Stimulated activated CD4-positive, alpha-beta T cell treated with anti-CD3 and anti-CD28 coated beads, Interleukin-15, amount 100 ng/mL, for 24 hours (primary cell): ENCODE results near the gene ACACB.

Experiments used
- DNase-seq: peaks from one replicate; pipeline ENCODE4 v3.0.0-alpha.2; 2020

ACACB gene

GRCh38 chr12:109110988-109111495, 5.3 kb upstream of the ACACB start:
- DNase-seq: peak; percentile 72

DNA sequence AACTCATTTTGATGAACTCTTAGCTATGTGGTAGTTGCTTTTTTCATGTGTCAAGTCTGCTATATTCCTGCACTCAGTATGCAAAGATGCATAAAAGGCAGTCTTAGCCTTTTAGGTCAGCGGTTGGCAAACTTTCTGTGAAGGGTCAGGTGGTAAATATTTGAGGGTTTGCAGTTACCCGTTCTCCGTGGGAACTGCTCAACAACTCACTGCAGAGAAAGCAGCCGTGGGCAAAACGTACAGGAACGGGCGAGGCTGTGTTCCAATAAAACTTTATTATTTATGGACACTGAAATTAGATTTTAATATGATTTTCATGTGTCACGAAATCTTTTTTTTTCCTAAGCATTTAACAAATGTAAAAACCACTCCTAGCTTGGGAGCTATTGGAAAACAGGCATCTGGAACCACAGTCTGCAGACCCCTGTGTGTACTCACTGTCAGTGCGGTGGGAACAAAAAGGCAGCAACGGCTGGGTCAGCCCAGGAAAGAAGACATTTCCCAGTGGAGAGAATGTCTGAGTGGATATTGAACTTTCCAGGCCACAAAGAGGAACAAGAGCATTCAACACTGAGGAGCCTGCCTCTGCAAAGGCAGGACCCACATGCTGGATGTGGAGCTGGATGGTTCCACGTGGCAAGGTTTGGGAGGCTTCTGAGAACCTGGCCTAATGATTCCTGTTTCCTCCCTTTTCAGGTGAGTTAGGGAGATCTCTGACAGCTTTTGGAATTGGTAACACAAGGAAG, 3.5 kb upstream of the ACACB start:
- no peak for DNase-seq

DNA sequence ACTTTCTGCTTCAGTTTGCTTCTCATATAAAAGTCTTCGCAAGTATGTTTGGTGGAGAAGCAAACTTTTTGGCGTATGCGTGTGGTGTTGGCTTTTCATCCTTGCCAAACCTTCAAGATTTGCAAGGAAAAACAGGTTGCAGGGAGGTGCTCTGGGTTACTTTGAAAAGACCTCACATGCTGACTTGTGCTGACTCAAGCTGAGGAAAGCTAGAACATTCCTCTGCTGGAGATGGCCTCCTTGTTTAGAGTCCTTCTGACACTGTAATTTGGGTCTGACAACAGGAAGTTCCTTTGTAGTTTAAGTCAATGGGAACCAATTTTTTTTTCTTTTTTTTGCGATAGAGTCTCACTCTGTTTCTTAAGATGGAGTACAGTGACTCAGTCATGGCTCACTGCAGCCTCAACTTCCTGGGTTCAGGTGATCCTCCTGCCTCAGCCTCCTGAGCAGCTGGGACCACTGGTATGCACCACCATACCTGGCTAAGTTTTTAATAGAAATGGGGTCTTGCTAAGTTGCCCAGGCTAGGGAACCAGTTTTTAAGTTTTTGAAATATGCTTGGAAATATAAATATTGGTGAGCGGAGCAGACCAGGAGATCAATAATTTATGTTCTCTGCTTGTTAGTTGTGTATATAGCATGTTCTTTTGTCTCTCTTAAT, 2.6 kb upstream of the ACACB start:
- no peak for DNase-seq

- DNase-seq: no peak
These were observed 1.7 kb upstream of the ACACB start for GRCh38 chr12:109114644-109115043.

DNA sequence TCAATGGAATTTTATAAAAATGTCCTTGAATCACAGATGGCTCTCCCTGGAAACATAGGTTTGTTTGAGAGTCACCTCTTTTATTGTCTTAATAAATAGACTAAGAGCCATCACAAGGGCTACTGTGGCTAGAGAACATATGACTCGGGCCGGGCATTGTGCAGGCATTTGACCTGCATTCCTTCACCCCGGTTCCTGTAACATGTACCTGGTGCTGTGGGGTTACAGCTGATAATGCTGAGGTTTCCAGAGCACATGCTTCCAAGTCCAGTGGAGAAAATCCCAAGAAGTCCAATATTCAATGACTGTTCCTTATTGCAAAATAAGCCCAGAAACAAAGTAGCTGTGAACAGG, 1.0 kb upstream of the ACACB start:
- DNase-seq: no peak

DNA sequence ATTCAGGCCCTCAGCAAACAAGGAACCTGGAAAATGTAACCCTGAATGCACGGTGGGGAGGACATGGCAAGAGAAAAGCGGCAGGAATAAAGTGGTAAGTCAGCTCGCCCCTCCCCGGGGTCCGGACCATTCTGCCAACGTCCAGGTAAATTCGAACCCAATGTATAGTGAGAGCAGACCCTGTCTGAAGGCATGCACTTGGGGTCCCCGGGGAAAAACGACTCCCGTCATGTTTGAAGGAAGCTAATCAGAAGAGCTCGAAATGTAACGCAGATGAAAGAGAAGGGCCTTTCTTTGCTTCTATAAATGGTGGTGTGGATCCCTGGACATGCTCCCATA, 193 bp downstream of the ACACB start:
- DNase-seq: no peak

- no peak for DNase-seq
These were observed 3.7 kb downstream of the ACACB start for GRCh38 chr12:109120095-109120494.

DNA sequence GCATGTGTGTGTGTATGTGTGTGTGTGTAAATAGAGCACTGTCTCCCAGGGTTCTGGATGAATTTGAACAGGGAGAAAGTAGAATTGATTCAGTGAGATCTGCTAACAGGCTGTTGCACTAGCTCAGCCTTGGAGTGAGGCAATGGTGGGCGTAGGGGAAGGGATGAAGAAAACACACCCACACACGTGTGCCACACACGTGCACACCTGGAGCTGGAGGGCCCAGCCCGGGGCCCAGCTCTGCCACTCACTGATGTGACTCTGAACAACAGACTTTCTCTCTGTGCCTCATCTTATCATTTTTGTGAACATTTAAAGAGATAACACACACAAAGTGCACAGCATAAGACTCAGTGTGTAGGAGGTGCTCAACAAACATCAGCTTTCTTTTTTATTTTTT, 4.2 kb downstream of the ACACB start:
- no peak for DNase-seq

DNA sequence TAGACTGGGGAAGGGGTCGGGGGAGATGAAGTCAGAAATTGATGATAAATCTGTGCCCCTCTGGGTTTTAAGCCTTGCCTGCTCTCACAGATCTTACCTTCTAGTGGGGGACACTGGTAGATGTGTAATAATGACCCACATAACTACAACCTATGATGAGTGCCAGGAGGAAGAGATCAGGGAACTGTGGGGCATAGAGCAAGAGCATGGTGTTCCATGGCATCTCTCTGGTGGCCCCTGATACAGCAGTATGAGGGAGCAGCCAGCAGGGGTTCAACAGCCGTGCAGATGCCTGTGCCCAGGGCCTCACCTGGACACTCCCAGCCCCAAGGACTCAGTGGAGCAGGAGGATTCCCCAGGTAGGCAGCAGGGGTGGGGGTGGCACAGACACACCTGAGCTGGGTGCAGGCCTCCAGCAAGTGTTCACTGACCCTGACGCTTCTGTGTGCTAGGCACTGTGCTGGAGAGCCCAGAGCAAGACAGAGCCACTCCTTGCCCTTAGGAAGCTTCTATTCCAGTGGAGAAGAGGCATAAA, 5.0 kb downstream of the ACACB start:
- no peak for DNase-seq

DNA sequence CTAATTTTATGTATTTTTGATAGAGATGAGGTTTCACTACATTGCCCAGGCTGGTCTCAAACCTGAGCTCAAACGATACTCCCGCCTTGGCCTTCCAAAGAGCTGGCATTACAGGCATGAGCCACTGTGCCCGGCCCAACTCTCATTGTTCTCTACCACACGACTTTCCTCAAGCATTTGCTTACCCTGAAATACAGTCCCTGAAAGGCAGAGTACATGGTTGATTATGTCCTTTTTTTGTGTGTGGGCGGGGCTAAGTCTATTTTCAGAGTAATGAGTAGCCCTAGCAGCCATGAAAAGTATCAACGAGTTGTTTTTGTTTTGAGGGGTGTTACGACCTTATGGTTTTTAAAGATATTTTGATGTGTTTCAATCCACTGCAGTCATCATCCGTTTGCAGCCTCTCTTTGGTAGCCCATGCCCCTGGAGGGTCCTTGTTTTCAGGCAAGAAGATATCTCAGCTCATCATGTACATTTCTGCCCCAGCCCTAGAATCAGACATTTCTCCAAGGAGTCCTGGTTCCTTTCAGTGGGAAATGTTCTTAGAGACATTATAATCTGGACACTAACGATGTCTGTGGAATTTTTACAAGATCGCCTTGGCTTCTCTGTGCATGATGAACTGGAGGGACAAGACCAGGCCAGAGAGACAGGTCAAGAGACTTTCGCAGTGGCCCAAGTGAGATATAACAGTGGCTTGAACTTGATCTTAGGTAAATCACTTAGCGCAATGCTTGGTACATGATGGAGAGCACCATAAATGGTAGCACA, 8.7 kb downstream of the ACACB start:
- no peak for DNase-seq

- DNase-seq: no peak
These were observed 9.4 kb downstream of the ACACB start for GRCh38 chr12:109125791-109126190.

DNA sequence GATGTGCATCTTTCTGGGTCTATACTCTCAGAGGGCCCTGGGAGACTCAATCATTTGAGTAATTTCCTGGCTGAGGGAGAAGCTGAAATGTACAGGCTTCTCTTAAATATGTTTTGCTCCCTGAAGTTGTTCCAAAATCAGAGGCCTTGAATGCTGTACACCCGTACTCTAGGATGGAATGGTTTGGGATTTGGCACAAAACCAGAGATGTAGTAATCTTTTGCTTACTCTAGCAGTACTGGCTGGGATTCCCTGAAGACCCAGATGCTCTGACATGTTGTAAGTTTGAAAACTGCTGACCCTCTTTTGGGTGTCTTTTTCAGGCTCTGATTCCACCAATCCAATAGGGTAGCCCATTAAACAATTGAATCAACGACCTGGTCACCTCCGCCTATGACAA, 10.4 kb downstream of the ACACB start:
- DNase-seq: no peak

- no peak for DNase-seq
These were observed 11.3 kb downstream of the ACACB start for GRCh38 chr12:109127533-109128242.

- no peak for DNase-seq
These were observed 14.1 kb downstream of the ACACB start for GRCh38 chr12:109130297-109131153.

GRCh38 chr12:109131154-109132050, 15.0 kb downstream of the ACACB start:
- DNase-seq: no peak

DNA sequence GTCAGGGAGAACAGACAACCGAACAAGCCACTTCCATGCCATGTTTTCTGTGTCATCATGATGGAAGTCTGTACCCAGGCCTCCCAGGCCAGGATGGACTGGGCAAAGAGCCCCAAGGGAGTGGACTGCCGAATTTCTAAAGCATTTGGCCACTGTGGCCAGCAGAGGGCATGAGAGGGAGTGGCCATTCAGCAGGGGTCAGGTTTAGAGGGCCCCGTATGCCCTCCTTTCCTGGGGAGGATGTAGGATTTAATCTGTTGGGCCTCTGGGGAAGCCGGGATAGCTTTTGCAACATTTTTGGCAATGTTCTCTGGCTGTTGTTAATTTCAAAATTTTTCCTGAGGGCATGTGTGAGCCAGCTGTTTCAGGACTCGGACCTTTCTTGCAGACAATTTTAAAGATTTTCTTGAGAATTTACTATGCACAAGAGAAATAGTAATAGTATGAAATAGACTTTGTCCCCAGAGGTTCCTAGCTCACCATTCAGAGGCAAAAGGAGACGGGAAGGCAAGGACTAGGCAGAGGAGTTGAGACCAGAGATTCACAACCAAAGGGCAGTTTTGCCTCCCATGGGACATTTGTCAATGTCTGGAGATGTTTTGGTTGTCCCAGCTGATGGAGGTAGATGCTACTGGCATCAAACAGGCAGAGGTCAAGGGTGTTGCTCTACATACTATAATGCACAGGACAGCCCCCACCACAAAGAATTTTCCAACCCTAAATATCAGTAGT, 18.0 kb downstream of the ACACB start:
- DNase-seq: no peak

DNA sequence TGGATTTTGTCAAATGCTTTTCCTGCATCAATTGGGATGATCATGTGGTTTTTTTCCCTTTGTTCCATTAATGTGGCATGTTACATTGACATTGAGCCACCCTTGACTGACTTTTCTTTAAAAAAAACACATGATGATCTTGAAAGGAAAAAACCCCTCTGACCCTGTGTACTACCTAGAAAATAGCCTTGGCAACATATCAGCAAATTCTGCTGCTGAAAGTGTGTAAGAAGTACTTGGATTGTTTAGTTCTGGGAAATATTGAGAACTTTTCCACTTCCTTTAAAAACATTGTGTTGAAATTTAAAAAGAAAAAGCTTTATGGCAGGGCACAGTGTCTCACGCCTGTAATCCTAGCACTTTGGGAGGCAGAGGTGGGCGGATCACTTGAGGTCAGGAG, 20.7 kb downstream of the ACACB start:
- DNase-seq: no peak

DNA sequence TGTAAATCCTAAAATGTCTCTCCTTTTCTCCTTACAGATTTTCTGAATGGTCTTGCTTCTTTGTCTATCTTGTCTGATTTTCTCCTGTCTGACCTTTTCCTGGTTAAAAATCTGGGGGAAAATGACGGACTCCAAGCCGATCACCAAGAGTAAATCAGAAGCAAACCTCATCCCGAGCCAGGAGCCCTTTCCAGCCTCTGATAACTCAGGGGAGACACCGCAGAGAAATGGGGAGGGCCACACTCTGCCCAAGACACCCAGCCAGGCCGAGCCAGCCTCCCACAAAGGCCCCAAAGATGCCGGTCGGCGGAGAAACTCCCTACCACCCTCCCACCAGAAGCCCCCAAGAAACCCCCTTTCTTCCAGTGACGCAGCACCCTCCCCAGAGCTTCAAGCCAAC, 23.0 kb downstream of the ACACB start:
- no peak for DNase-seq

- DNase-seq: no peak
These were observed 23.4 kb downstream of the ACACB start for GRCh38 chr12:109139791-109140190.

- DNase-seq: no peak
These were observed 24.2 kb downstream of the ACACB start for GRCh38 chr12:109140560-109140959.
